ENCODE measurements around the gene PRR20G. TPM values are rescaled to one million over a fixed set of nuclear protein-coding genes. Genes with fewer than 3 reads are reported as not detected.

PRR20G gene
- total RNA-seq: not detected in 2 replicates
- long read RNA-seq: 0 reads

DNA sequence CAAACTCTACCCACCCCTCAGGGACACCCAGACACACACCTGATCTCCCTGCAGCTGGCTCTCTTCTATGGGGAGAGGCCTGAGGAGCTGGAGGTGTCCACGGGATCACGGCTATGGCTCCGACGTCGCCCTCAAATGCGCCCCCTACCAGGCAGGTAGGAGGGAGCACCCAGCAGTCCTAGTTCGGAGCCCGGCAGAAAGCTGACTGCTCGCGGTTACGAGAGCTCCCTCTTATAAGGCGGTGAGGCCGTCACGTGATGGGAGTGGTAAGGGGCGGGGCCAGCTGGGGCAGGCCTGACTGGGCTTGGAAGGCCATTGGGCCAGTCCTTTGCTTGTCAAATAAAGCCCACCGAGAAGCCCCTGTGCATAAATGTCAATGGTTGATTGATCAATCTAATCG is at the start of gene PRR20G:
PRR20G (minus strand) TSS at position 207 of the 400 bp plus-strand sequence. CDS start 681 bp downstream, outside the sequence.
- H3K27ac Mint-ChIP-seq: no peak within 1 kb of the TSS
- DNase-seq (ENCODE audit: low spot score, unreplicated experiment): no peak
- no peaks in the 10 kb centered on the region for H3K36me3 Mint-ChIP-seq (ENCODE audit: insufficient read depth)
- no peak within 1 kb of the TSS for H3K4me3 Mint-ChIP-seq (ENCODE audit: low read depth)
- peaks cover 4% of the 10 kb centered on the region for H3K9me3 Mint-ChIP-seq (ENCODE audit: low read depth)
- peaks cover 16% of the 10 kb centered on the region for H3K27me3 Mint-ChIP-seq
- H3K4me1 Mint-ChIP-seq (ENCODE audit: low read depth): no peaks in the 10 kb centered on the region
- TF ChIP-seq, protein P1, sequence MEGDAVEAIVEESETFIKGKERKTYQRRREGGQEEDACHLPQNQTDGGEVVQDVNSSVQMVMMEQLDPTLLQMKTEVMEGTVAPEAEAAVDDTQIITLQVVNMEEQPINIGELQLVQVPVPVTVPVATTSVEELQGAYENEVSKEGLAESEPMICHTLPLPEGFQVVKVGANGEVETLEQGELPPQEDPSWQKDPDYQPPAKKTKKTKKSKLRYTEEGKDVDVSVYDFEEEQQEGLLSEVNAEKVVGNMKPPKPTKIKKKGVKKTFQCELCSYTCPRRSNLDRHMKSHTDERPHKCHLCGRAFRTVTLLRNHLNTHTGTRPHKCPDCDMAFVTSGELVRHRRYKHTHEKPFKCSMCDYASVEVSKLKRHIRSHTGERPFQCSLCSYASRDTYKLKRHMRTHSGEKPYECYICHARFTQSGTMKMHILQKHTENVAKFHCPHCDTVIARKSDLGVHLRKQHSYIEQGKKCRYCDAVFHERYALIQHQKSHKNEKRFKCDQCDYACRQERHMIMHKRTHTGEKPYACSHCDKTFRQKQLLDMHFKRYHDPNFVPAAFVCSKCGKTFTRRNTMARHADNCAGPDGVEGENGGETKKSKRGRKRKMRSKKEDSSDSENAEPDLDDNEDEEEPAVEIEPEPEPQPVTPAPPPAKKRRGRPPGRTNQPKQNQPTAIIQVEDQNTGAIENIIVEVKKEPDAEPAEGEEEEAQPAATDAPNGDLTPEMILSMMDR (IDR thresholded peaks at IDR 0.05; ENCODE audit: unreplicated experiment): no peak

- Mint-ChIP-seq H3K9me3 (ENCODE audit: low read depth) (peaks cover 7% of the 10 kb centered on the region), H3K36me3 (ENCODE audit: insufficient read depth) (no peaks in the 10 kb centered on the region), H3K4me3 (ENCODE audit: low read depth) (no peak overlapping the region), H3K27me3 (peaks cover 55% of the 10 kb centered on the region), H3K4me1 (ENCODE audit: low read depth) (no peaks in the 10 kb centered on the region), H3K27ac (no peak overlapping the region)
- TF ChIP-seq, protein P1 (IDR thresholded peaks at IDR 0.05; ENCODE audit: unreplicated experiment): no peak
- no peak for DNase-seq (ENCODE audit: low spot score, unreplicated experiment)
Observed at GRCh38 chr3:127337001-127337400, 49.2 kb upstream of the PRR20G start.

DNA sequence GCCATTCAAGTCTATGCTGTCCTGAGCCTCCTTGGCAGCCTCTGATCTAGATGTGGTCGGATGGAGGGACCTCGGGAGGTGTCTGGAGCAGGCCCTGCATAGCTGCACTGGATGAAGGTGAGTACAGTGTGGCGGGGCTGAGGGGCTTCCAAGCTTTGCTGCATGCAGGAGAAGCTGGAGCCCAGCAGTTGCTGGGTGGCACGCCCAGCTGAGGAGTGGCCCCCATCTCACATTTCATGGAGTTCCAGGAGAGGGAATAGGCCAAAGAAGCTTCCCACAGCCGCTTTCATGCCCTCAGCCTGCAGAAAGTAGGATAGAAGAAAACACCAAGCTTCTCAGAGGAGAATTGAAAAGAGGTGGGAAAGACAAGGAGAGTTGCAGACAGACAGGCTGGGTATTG is 48.3 kb upstream of the PRR20G start:
- DNase-seq (ENCODE audit: low spot score, unreplicated experiment): no peak
- TF ChIP-seq, protein P1 (IDR thresholded peaks at IDR 0.05; ENCODE audit: unreplicated experiment): no peak
- Mint-ChIP-seq H3K4me1 (ENCODE audit: low read depth) (no peaks in the 10 kb centered on the region), H3K9me3 (ENCODE audit: low read depth) (peaks cover 11% of the 10 kb centered on the region), H3K27ac (no peak overlapping the region), H3K36me3 (ENCODE audit: insufficient read depth) (no peaks in the 10 kb centered on the region), H3K4me3 (ENCODE audit: low read depth) (no peak overlapping the region), H3K27me3 (peaks cover 52% of the 10 kb centered on the region)

DNA sequence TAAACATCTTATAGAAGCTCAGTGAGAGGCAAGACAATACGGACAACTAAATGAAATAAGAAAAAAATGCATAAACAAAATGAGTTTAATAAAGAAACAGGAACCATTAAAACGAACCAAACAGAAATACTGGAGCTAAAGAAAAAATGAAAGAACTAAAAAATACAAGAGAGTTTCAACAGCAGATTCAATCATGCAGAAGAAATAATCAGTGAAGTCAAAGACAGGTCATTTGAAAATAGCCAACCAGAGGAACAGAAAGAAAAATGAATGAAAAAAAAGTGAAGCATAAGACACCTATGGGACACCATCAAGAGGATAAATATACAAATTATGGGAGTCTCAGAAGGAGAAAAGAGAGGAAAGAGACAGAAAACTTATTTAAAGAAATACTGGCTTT is 42.5 kb upstream of the PRR20G start:
- H3K4me3 Mint-ChIP-seq (ENCODE audit: low read depth): no peak overlapping the region
- no peaks in the 10 kb centered on the region for H3K36me3 Mint-ChIP-seq (ENCODE audit: insufficient read depth)
- no peaks in the 10 kb centered on the region for H3K4me1 Mint-ChIP-seq (ENCODE audit: low read depth)
- TF ChIP-seq, protein P1 (IDR thresholded peaks at IDR 0.05; ENCODE audit: unreplicated experiment): no peak
- H3K27ac Mint-ChIP-seq: no peak overlapping the region
- peaks cover 15% of the 10 kb centered on the region for H3K9me3 Mint-ChIP-seq (ENCODE audit: low read depth)
- no peak for DNase-seq (ENCODE audit: low spot score, unreplicated experiment)
- peaks cover 26% of the 10 kb centered on the region for H3K27me3 Mint-ChIP-seq

DNA sequence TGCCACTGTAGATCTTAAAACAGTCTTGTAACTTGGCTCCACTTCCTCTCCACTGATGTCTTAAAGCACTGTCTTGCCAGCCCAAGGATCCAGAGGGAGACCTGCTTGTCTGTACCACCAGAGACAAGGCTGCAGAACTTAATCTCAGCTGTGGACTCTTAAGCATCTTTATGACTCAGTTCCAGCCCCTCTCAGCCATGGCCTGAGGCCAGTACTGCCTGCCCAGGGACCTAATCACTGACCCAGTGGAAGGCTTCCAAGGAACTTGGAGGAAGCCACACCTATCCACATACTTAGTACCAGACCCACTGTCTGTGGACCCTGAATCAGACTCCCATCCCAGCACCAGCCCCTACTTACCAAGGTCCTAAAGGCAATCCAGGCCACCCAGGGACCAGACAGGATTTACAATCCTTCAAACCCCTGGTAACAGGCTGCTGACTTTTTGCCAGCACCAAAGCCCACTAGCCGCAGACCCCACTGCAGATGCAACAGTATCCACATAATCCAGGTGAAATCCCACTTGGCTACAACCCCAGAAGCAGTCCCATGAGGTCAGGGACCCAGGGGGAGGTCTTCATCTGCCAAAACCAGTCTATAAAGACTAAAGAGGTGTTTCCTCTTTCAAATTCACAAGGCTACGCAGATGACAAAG is 41.9 kb upstream of the PRR20G start:
- TF ChIP-seq, protein P1 (IDR thresholded peaks at IDR 0.05; ENCODE audit: unreplicated experiment): no peak
- Mint-ChIP-seq H3K27ac (no peak overlapping the region), H3K36me3 (ENCODE audit: insufficient read depth) (no peaks in the 10 kb centered on the region), H3K9me3 (ENCODE audit: low read depth) (peaks cover 15% of the 10 kb centered on the region), H3K4me1 (ENCODE audit: low read depth) (no peaks in the 10 kb centered on the region), H3K4me3 (ENCODE audit: low read depth) (no peak overlapping the region), H3K27me3 (peaks cover 27% of the 10 kb centered on the region)
- no peak for DNase-seq (ENCODE audit: low spot score, unreplicated experiment)

Measured in progenitor cell of endocrine pancreas (in vitro differentiated cells).